ENCODE measurements around the gene LDLRAP1.

DNA sequence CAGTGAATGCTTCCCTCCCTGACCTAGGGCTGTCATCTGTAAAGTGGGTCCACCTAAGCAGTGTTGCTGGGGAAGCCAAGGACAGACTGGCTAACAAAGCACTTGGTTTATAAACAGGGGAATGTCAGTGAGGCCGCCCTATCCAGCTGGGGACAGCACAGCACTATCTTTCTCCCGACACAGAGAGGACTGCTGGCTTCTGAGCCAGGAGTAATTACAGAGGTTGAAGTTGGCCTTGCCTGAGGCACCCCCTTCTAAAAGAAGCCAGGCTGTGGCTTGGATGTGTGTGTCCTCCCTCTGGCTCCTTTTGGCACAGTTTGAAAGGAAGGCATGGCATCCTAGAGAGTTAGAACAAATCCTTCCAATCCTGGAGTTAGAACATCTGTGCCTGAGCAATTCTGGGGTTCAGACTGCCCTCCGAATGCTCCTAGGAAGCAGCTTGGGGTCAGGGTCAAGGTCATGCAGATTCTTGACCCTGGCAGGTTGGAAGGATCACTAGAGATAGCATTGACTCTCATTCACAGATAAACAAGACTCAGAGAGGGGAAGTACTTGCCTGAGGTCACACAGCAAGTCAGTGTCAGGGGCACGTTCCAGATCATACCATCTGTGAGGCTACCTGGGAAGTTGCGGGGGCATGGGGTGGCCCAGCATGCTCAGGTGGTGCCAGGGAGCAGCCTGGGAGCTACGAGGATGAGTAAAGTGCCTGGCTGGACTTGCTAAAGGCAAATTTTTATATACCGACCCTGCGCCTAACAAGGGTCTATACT lies 1.3 kb upstream of the LDLRAP1 start:
- TF ChIP-seq, protein P1, sequence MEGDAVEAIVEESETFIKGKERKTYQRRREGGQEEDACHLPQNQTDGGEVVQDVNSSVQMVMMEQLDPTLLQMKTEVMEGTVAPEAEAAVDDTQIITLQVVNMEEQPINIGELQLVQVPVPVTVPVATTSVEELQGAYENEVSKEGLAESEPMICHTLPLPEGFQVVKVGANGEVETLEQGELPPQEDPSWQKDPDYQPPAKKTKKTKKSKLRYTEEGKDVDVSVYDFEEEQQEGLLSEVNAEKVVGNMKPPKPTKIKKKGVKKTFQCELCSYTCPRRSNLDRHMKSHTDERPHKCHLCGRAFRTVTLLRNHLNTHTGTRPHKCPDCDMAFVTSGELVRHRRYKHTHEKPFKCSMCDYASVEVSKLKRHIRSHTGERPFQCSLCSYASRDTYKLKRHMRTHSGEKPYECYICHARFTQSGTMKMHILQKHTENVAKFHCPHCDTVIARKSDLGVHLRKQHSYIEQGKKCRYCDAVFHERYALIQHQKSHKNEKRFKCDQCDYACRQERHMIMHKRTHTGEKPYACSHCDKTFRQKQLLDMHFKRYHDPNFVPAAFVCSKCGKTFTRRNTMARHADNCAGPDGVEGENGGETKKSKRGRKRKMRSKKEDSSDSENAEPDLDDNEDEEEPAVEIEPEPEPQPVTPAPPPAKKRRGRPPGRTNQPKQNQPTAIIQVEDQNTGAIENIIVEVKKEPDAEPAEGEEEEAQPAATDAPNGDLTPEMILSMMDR (IDR thresholded peaks at IDR 0.05), result no peak
- no peak for TF ChIP-seq EZH2phosphoT487 (IDR thresholded peaks at IDR 0.05)
